Spleen (tissue), 7 donors: ENCODE data around the gene HSP90B1.

Experiments used
- CTCF ChIP-seq, 11 experiments: fragments of 200-600 bp in 7 of 11; fragments of 450-650 bp in 4 of 11; sonication (generic) in 4 of 11; IDR thresholded peaks in 8 of 11; conservative IDR thresholded peaks in 3 of 11; 1 replicate in 7 of 11; 2 replicates in 4 of 11; pipeline versions ENCODE4 v1.4.0 to v1.8.0; 2016 to 2021; ENCODE audit warnings: antibody characterized with exemption in 11 of 11, inconsistent platforms in 4 of 11, mild to moderate bottlenecking in 1 of 11
- POLR2AphosphoS5 ChIP-seq, 3 donors: sonication (generic); formaldehyde crosslinking; IDR thresholded peaks; one replicate each; pipeline ENCODE4 v1.5.1; 2017; ENCODE audit warnings: antibody characterized with exemption in 3 of 3
- donor health status: DM: no; HTN: no; CAD: no; lungs with moderate emphysema.
- donor health status: DM: no; HTN: no; CAD: no.
- donor health status: DM: no; HTN: no; CAD: no.

GRCh38 chr12:103912069-103912468, 18.1 kb upstream of the HSP90B1 start:
- TF ChIP-seq CTCF (IDR thresholded peaks at IDR 0.05 in 8 of 11, conservative IDR thresholded peaks at IDR 0.05 in 3 of 11), result no peak
- TF ChIP-seq POLR2AphosphoS5 (IDR thresholded peaks at IDR 0.05), result no peak
